ENCODE data around the gene DISC1.
"Not testable (repeated sequence)": the region's sequence is repeated elsewhere in the genome, so short reads cannot be mapped to it uniquely, and the experiment has no call there.

Gene DISC1

DNA sequence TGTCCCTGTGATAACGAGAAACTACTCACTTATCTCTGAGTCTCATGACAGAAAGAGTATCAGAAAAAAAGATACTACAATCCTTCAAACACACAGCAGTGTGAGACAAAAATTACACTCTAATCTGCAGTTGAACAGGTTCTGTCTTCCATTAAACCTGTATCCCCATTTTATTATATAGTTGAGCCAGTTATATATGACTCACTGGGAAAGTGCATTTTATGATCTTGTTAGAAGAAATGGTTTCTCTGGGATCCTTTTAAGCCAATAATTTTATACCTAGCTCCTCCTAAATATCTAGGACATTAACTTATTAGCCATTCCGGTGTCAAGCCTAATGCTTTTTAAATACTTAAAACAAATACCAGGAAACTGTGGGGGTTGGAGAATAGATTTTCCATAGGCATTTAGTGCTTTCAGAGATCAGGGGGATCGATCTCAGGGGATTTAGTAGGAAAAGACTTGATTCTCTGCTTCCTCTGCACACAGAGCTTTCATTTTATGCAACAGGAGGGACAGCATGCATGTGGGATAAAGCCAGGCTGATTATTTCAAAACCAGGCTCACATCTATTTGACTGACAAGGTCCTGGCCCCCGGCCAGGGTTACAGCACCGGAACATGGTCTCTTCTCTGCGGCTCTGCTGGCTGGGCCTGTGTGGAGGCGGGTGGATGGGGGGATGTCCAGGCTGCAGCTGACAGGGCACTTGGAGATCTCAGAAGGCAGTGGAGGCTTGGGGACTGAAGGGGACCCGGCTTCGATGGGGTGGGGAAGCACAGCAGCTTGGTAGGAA is 310.6 kb downstream of the DISC1 start:
- DNase-seq = peak in 1 of 14 donors; percentile 15

- no peak for DNase-seq
These were observed 311.6 kb downstream of the DISC1 start for GRCh38 chr1:231938211-231938610.

GRCh38 chr1:231938711-231939110 is 312.1 kb downstream of the DISC1 start:
- DNase-seq = no peak

- no peak for DNase-seq
These were observed 312.5 kb downstream of the DISC1 start for GRCh38 chr1:231939118-231939517.

- DNase-seq = peak in 1 of 14 donors; percentile 81
These were observed 313.5 kb downstream of the DISC1 start for GRCh38 chr1:231940116-231940515.

GRCh38 chr1:231940701-231941100 is 314.1 kb downstream of the DISC1 start:
- DNase-seq = no peak

DNA sequence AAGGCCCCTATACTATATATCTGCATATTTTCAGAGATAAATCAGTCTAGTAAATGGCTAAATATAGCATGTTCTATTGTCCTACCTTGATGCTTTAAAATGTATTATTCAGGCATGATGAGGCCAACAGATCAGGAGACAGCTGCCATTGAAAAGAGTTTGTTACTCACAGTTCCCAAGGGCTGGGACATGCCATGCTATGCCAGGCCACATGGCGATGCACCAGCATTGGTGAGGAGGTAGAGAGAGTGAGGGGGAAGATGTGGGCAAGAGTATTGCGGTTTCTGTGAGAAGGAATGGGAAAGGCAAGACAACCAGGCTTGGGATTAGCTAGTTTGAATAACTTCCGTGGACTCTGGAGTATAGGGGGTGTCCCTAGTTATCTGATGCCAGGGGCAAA is 316.5 kb downstream of the DISC1 start:
- no peak for DNase-seq

DNA sequence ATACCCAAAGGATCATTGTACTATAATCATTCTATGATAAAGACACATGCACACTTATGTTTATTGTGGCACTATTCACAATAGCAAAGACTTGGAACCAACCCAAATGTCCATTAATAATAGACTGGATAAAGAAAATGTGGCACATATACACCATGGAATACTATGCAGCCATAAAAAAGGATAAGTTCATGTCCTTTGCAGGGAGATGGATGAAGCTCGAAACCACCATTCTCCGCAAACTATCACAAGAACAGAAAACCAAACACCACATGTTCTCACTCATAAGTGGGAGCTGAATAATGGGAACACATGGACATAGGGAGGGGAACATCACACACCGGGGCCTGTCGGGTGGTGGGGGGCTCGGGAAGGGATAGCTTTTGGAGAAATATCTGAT is 321.5 kb downstream of the DISC1 start:
- not testable (repeated sequence) for DNase-seq

DNA sequence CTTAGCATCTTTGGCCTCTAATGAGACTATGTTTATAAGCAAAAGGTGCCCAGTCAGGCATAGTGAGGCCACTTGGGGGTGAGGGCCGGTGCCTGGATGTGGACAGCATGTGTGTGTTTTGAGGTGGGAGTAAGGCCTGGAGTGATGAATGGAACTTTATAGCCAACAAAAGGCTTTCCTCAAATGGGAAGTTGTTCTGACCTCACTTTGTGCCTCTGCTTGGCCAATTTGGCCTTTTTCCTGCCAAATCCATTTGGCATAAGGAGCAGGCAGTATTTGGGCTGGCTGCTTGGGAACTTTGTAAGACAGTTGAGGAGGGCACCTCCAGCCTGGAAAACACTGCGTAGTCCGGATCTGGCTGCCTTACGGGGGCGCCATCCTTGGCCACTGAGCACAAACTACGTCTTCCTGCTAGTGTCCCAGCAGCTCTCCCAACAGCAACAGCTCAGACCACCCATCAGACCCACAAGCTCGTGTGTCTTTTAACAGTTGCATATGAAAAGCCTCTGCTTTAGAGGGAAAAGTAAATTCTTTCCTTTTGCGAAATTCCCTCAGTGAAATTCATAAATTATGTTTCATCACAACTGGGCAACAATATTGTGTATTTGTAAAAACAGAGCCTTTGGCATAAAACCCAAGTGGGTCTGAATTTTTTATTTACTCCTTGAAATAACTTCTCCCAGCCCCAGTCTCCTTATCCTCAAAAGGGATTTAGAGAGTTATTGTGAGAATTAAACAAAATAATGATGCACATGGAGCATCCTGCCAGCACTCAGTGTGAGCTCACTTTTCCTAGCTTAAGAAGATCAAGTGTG is 322.9 kb downstream of the DISC1 start:
- DNase-seq = peak in 7 of 14 donors; percentile 6 to 62 (median 22)

- no peak for DNase-seq
These were observed 323.9 kb downstream of the DISC1 start for GRCh38 chr1:231950331-231951128.

GRCh38 chr1:231951374-231951773 is 324.8 kb downstream of the DISC1 start:
- DNase-seq = no peak

GRCh38 chr1:231952154-231952553 is 325.6 kb downstream of the DISC1 start:
- DNase-seq = no peak

DNA sequence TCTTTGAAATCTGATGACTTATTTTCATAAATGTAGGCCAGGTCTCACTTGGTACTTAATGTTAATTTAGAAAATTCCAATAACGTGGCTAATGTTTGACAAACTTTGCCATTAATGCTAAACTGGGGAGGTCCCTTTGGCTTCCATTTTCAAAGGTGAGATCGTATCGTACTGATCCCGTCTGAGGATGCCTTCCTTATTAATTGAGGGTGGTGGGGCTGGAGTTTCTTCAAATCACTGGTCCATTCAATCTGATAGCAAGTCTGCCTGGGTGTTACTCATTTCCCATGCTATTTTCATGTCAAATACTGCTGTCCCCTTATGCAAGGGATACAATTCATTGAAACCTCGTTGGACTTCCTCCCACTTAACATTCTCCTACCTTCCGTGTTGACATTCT is 327.1 kb downstream of the DISC1 start:
- DNase-seq = no peak

- no peak for DNase-seq
These were observed 328.2 kb downstream of the DISC1 start for GRCh38 chr1:231954751-231955150.

- no peak for DNase-seq
These were observed 330.8 kb downstream of the DISC1 start for GRCh38 chr1:231957359-231957758.

- no peak for DNase-seq
These were observed 331.9 kb downstream of the DISC1 start for GRCh38 chr1:231958448-231958847.

DNA sequence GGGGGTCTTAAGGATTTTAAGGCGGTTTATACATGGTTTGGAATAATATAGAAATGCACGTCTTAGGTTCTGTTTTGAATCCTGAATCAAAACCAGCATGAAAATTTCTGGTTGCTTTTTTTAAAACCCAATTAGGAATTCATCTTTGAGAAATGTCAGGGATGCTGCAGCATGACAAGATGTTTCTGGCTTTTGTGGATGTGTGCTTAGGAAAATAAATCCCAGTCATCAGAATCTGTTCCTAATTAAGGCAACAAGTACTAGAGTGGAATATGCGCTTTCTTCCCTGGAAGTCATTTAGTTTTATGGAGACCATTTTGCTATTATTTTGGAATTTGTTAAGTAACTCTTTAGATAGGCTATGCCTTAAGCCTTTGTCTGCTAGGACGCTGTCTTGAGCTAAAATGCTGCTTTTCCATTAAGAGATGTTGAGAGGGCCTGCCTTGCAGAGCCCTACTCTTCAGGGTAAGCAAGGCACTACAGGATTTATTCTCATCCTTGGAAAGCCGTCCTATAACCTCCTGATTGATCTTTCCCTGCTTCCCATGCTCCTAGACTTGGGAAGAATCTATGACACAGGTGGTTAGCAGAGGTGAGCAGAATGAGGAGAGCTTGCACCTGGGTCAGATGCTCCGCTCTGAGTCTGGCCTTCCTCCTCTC is 332.8 kb downstream of the DISC1 start:
- no peak for DNase-seq

DNA sequence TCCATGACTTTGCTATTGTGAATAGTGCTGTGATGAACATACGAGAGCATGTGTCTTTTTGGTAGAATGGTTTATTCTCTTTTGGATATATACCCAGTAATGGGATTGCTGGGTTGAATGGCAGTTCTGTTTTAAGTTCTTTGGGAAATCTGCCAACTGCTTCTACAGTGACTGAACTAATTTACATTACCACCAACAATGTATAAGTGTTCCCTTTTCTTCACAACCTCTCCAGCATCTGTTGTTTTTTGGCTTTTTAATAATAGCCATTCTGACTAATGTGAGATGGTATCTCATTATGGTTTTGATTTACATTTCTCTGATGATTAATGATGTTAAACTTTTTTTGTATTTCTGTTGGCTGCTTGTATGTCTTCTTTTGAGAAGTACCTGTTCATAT is 335.2 kb downstream of the DISC1 start:
- DNase-seq = not testable (repeated sequence)

- no peak for DNase-seq
These were observed 336.0 kb downstream of the DISC1 start for GRCh38 chr1:231962636-231963035.

GRCh38 chr1:231964241-231964640 is 337.7 kb downstream of the DISC1 start:
- no peak for DNase-seq

GRCh38 chr1:231964961-231965360 is 338.4 kb downstream of the DISC1 start:
- DNase-seq = no peak

GRCh38 chr1:231965615-231966014 is 339.0 kb downstream of the DISC1 start:
- DNase-seq = no peak

All from C1 segment of cervical spinal cord (tissue), 14 donors.